IMR-90 (cell line): ENCODE data around the gene UNK. TPM values are rescaled to one million over a fixed set of nuclear protein-coding genes. Genes with fewer than 3 reads are reported as not detected.

ENCODE experiments used
- ATAC-seq: fragments of 200-7000 bp; cut with Tn5 transposase; 2 replicates; pipeline ENCODE4 v1.9.1; 2020; ENCODE audit warnings: low read depth, mild to moderate bottlenecking, moderate library complexity
- BruUV-seq: library from RNA; stranded (reverse); fragments of 400-500 nt; replicated peaks from 2 replicates; lab custom pipeline; 2021; lab: Mats Ljungman, UMichigan
- CTCF ChIA-PET: fragments of 300-600 bp; formaldehyde crosslinking; extraction: SDS; loops from one replicate; lab custom pipeline; 2021; ENCODE audit warnings: antibody characterized with exemption; lab: Yijun Ruan, JAX
- POLR2A ChIA-PET: fragments of 300-600 bp; sonication (Branson Sonifier 250); formaldehyde crosslinking; loops from one replicate; lab custom pipeline; 2022; ENCODE audit warnings: antibody characterized with exemption; ENCODE audit not compliant: unreplicated experiment; lab: Charles Lee
- DNase-seq: peaks from one replicate; pipeline ENCODE4 v3.0.0; 2013
- H2AFZ ChIP-seq: replicated peaks from 2 replicates; pipeline ENCODE3; 2013; ENCODE audit warnings: low read length, mild to moderate bottlenecking; ENCODE audit not compliant: poor library complexity
- H2AK5ac ChIP-seq: 2 replicates; pipeline ENCODE4 v1.6.1; 2013; ENCODE audit warnings: low read depth, low read length, inconsistent platforms
- H2AK9ac ChIP-seq: replicated peaks from 2 replicates; pipeline ENCODE3; 2013; ENCODE audit warnings: mild to moderate bottlenecking, low read depth, low read length, moderate library complexity; ENCODE audit not compliant: poor library complexity
- H2BK120ac ChIP-seq: 2 replicates; pipeline ENCODE4 v1.6.1; 2013; ENCODE audit warnings: low read depth, low read length, inconsistent platforms
- H2BK15ac ChIP-seq: 3 replicates; pipeline ENCODE4 v1.6.1; 2013; ENCODE audit warnings: low read depth, low read length, inconsistent platforms
- H2BK20ac ChIP-seq: 2 replicates; pipeline ENCODE4 v1.6.1; 2013; ENCODE audit warnings: low read depth, mild to moderate bottlenecking, inconsistent platforms, low read length, moderate library complexity
- H2BK5ac ChIP-seq: 2 replicates; pipeline ENCODE4 v1.6.1; 2013; ENCODE audit warnings: mild to moderate bottlenecking, low read depth, low read length, inconsistent platforms; ENCODE audit not compliant: poor library complexity, severe bottlenecking
- H3K14ac ChIP-seq: replicated peaks from 2 replicates; pipeline ENCODE4 v1.6.1; 2013; ENCODE audit warnings: low read depth, low read length, inconsistent platforms
- H3K18ac ChIP-seq: 2 replicates; pipeline ENCODE4 v1.6.1; 2013; ENCODE audit warnings: low read depth, low read length, control low read depth
- H3K23ac ChIP-seq: 2 replicates; pipeline ENCODE4 v1.6.1; 2013; ENCODE audit warnings: low read depth, low read length, inconsistent platforms
- H3K27ac ChIP-seq: 2 replicates; pipeline ENCODE4 v1.5.1; 2013; ENCODE audit warnings: mild to moderate bottlenecking, control low read depth, low read length; ENCODE audit not compliant: insufficient read depth
- H3K27me3 ChIP-seq: 2 replicates; pipeline ENCODE4 v1.6.1; 2013; ENCODE audit warnings: low read length; ENCODE audit not compliant: control insufficient read depth, insufficient read depth
- H3K36me3 ChIP-seq: 2 replicates; pipeline ENCODE4 v1.6.1; 2013; ENCODE audit warnings: low read length, mixed read lengths; ENCODE audit not compliant: control insufficient read depth, insufficient read depth
- H3K4ac ChIP-seq: 2 replicates; pipeline ENCODE4 v1.6.1; 2013; ENCODE audit warnings: low read depth, low read length, inconsistent platforms
- H3K4me1 ChIP-seq: 2 replicates; pipeline ENCODE4 v1.6.1; 2013; ENCODE audit warnings: low read length, mixed read lengths; ENCODE audit not compliant: control insufficient read depth, insufficient read depth
- H3K4me2 ChIP-seq: 2 replicates; pipeline ENCODE4 v1.6.1; 2013; ENCODE audit warnings: low read depth, mild to moderate bottlenecking, control low read depth, low read length, moderate library complexity
- H3K4me3 ChIP-seq: 2 replicates; pipeline ENCODE4 v1.5.1; 2013; ENCODE audit warnings: low read depth, mild to moderate bottlenecking, control low read depth, low read length, moderate library complexity; ENCODE audit not compliant: insufficient read depth
- H3K56ac ChIP-seq: 2 replicates; pipeline ENCODE4 v1.6.1; 2013; ENCODE audit warnings: low read length, inconsistent platforms; ENCODE audit not compliant: insufficient read depth; ENCODE audit errors: extremely low read depth
- H3K79me1 ChIP-seq, 2 experiments: 2 replicates each; pipeline ENCODE4 v1.6.1; 2013; ENCODE audit warnings: low read length in 2 of 2, inconsistent platforms in 1 of 2, low read depth in 1 of 2
- H3K9ac ChIP-seq: 2 replicates; pipeline ENCODE4 v1.6.1; 2013; ENCODE audit warnings: low read depth, low read length, control low read depth
- H3K9me1 ChIP-seq: 2 replicates; pipeline ENCODE4 v1.6.1; 2013; ENCODE audit warnings: low read length, inconsistent platforms; ENCODE audit not compliant: insufficient read depth
- H3K9me3 ChIP-seq: 2 replicates; pipeline ENCODE4 v1.6.1; 2013; ENCODE audit warnings: low read length; ENCODE audit not compliant: control insufficient read depth, insufficient read depth
- H4K20me1 ChIP-seq: 2 replicates; pipeline ENCODE4 v1.6.1; 2013; ENCODE audit warnings: low read length, inconsistent platforms; ENCODE audit not compliant: insufficient read depth
- H4K5ac ChIP-seq: 2 replicates; pipeline ENCODE4 v1.6.1; 2013; ENCODE audit warnings: mild to moderate bottlenecking, low read depth, low read length, control low read depth
- H4K8ac ChIP-seq, 2 experiments: 2 replicates each; pipeline ENCODE4 v1.6.1; 2013; ENCODE audit warnings: low read depth in 2 of 2, low read length in 2 of 2, control low read depth in 1 of 2, inconsistent platforms in 1 of 2
- H4K91ac ChIP-seq: 2 replicates; pipeline ENCODE4 v1.6.1; 2013; ENCODE audit warnings: low read depth, low read length, inconsistent platforms; ENCODE audit not compliant: insufficient read depth
- BHLHE40 ChIP-seq: fragments of 150-350 bp; IDR thresholded peaks from 2 replicates; pipeline ENCODE4 v1.6.1; 2016; ENCODE audit warnings: mild to moderate bottlenecking, low read depth, low read length
- CHD1 ChIP-seq: IDR thresholded peaks from 2 replicates; pipeline ENCODE4 v1.6.1; 2012; ENCODE audit warnings: low read depth, low read length, improper control_type of control experiment
- CTCF ChIP-seq: conservative IDR thresholded peaks from 2 replicates; pipeline ENCODE4 v1.5.1; 2012; ENCODE audit warnings: mild to moderate bottlenecking, low read depth, low read length, improper control_type of control experiment
- ELK1 ChIP-seq: fragments of 150-350 bp; IDR thresholded peaks from 2 replicates; pipeline ENCODE4 v1.6.1; 2016; ENCODE audit warnings: low read depth, mild to moderate bottlenecking, low read length, moderate library complexity, borderline replicate concordance
- FOS ChIP-seq: fragments of 150-350 bp; IDR thresholded peaks from 2 replicates; pipeline ENCODE4 v1.6.1; 2016; ENCODE audit warnings: low read depth, low read length
- MAFK ChIP-seq: IDR thresholded peaks from 2 replicates; pipeline ENCODE4 v1.6.1; 2012; ENCODE audit warnings: low read depth, low read length, improper control_type of control experiment
- MAZ ChIP-seq: IDR thresholded peaks from 2 replicates; pipeline ENCODE4 v1.6.1; 2012; ENCODE audit warnings: low read depth, mild to moderate bottlenecking, low read length, improper control_type of control experiment, moderate library complexity, borderline replicate concordance
- POLR2A ChIP-seq: IDR thresholded peaks from 2 replicates; pipeline ENCODE4 v1.6.1; 2012; ENCODE audit warnings: mild to moderate bottlenecking, low read depth, low read length
- RAD21 ChIP-seq: IDR thresholded peaks from 2 replicates; pipeline ENCODE4 v1.6.1; 2012; ENCODE audit warnings: low read length, improper control_type of control experiment
- RCOR1 ChIP-seq: IDR thresholded peaks from 2 replicates; pipeline ENCODE4 v1.6.1; 2012; ENCODE audit warnings: mild to moderate bottlenecking, low read length, improper control_type of control experiment; ENCODE audit not compliant: insufficient replicate concordance
- RFX5 ChIP-seq: IDR thresholded peaks from 2 replicates; pipeline ENCODE4 v1.8.0; 2012; ENCODE audit warnings: low read depth, mild to moderate bottlenecking, low read length, moderate library complexity
- SMC3 ChIP-seq: fragments of 150-350 bp; IDR thresholded peaks from 2 replicates; pipeline ENCODE4 v1.6.1; 2016; ENCODE audit warnings: low read depth, mild to moderate bottlenecking, antibody characterized with exemption, low read length, moderate library complexity
- USF2 ChIP-seq: fragments of 150-350 bp; IDR thresholded peaks from 2 replicates; pipeline ENCODE4 v1.6.1; 2017; ENCODE audit warnings: mild to moderate bottlenecking, antibody characterized with exemption, low read length, low read depth
- WGBS, 2 experiments: methylation state at CpG; one replicate each; pipeline versions ENCODE4 v1.1.5 to v1.1.7; 2013; ENCODE audit warnings: missing lambda C conversion rate in 2 of 2; ENCODE audit not compliant: insufficient read length in 1 of 2; ENCODE audit errors: extremely low coverage in 2 of 2; 5-methylcytosine and 5-hydroxymethylcytosine counted together
- dilution Hi-C: fragments of 300-500 bp; cut with HindIII; formaldehyde crosslinking; loops from one replicate; pipeline ENCODE4 v1.14.3; 2018; ENCODE audit warnings: low sequenced_read_pairs; ENCODE audit not compliant: unreplicated experiment
- in situ Hi-C: fragments of 300-500 bp; cut with MboI; formaldehyde crosslinking; loops from 3 replicates; pipeline ENCODE4 v1.14.3; 2019; ENCODE audit warnings: low sequenced_read_pairs, inconsistent platforms, mixed read lengths
- intact Hi-C: fragments of 100-400 bp; cut with micrococcal nuclease; formaldehyde crosslinking; loops from 2 replicates; pipeline ENCODE4 v1.10.0; 2022
- polyA plus RNA-seq, 3 experiments: library from polyadenylated mRNA; depleted of rRNA; stranded (reverse); fragments of >200 nt; gene quantifications; 2 replicates each; pipeline ENCODE4 v1.2.3, GENCODE V29; 2012; ENCODE audit warnings: low replicate concordance in 1 of 3
- total RNA-seq: library from RNA; depleted of rRNA; stranded (reverse); fragments of >200 nt; gene quantifications from 2 replicates; pipeline ENCODE4 v1.2.3, GENCODE V29; 2012

The UNK gene
- total and polyA plus RNA-seq, 2 of the 4 experiments (the other 2 are of a cell fraction): 15.4 to 17.3 TPM

GRCh38 chr17:75753514-75754377 is 30.9 kb upstream of the UNK start:
- Histone ChIP-seq H4K91ac (peak overlapping the region; percentile 55; the same call in 1 of the 2 replicates), H3K9me1 (0 out of 2 replicates have a peak, but pooled peaks cover 3% of the 10 kb centered on the region), H2BK5ac (no peak overlapping the region), H3K56ac (no peak overlapping the region), H3K18ac (peak overlapping the region; percentile 53; the same call in 1 of the 2 replicates), H2BK120ac (peak overlapping the region; percentile 54), H3K14ac (peak overlapping the region; percentile 51; the same call in 1 of the 2 replicates), H2BK15ac (no peak overlapping the region), H3K9me3 (no peaks in the 10 kb centered on the region), H3K9ac (peak overlapping the region; percentile 74), H3K36me3 (no peaks in the 10 kb centered on the region), H4K5ac (peak overlapping the region; percentile 83), H3K4me3 (peak overlapping the region; percentile 56), H4K8ac (peak overlapping the region; percentile 82 to 95; a peak in 3 of 4 replicates), H3K4me2 (peak overlapping the region; percentile 88), H3K27ac (peak overlapping the region; percentile 9; the same call in 1 of the 2 replicates), H3K4ac (peak overlapping the region; percentile 83), H3K79me1 (no peaks in the 10 kb centered on the region), H2AK5ac (peak overlapping the region; percentile 39), H3K23ac (no peak overlapping the region), H3K4me1 (peaks cover 6% of the 10 kb centered on the region), H4K20me1 (no peaks in the 10 kb centered on the region), H3K27me3 (no peaks in the 10 kb centered on the region; the same call in 1 of the 2 replicates), H2AFZ (peak overlapping the region; percentile 98), H2AK9ac (peak overlapping the region; percentile 85), H2BK20ac (no peak overlapping the region)
- dilution Hi-C loops (no loop called here), intact Hi-C loops (no loop called here), in situ Hi-C loops (no loop called here)
- ChIA-PET CTCF (interaction anchor here (0.6 to 1.9 kb wide), 19 partner anchors 8 to 341 kb away, joined by 3 to 16 read pairs (median 3); partner anchors contain the start of genes GALK1, RECQL5, SMIM5 and WBP2), POLR2A (interaction anchor here (0.8 to 1.0 kb wide), 2 partner anchors 12 to 19 kb away, joined by 3 read pairs; no protein-coding TSS in a partner anchor)
- DNase-seq (peak; percentile 56), ATAC-seq (peak; percentile 83)
- no TSS peak for BruUV-seq
- WGBS, 2 experiments: 16% methylated on average over 28 of the region's 76 CpGs; no CpG with 5 or more reads in 1 of the 2 experiments
- TF ChIP-seq MAZ (peak; percentile 85; the same call in 1 of the 2 replicates), ELK1 (no peak), RCOR1 (no peak), USF2 (peak; percentile 97), CHD1 (no peak), MAFK (no peak), FOS (no peak), RFX5 (no peak), CTCF (peak; percentile 75), BHLHE40 (peak; percentile 73), SMC3 (0 out of 2 replicates have a peak, but pooled peaks have one; percentile 20), POLR2A (no peak), RAD21 (peak; percentile 50)
